ENCODE measurements around the gene SPTBN4. TPM values are rescaled to one million over a fixed set of nuclear protein-coding genes. Genes with fewer than 3 reads are reported as not detected.

SPTBN4 gene
- total and polyA plus RNA-seq, 10 of the 15 experiments (the other 5 are each of a cell fraction or from before 2014, with no cell fraction given) = 0.04 to 1.1 (median 0.34) TPM; not detected in 1

DNA sequence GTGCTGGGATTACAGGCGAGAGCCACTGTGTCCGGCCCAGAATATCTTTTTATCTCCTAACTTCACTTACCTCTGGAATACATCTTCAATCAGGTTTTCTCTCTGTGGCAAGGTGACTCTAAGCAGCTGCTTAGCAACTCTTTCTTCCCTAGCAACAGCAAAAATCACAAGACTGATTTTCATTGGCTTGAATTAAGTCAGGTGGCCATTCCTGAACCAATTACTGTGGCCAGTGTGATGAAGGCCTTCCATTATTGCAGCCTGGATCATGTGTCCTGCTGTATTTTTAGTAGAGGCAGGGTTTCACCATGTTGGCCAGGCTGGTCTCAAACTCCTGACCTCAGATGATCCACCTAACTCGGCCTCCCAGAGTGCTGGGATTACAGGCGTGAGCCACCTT lies 125.4 kb downstream of the SPTBN4 start (continued):
- TF ChIP-seq FOS (IDR thresholded peaks at IDR 0.05; ENCODE audit: borderline replicate concordance, extremely low read depth, insufficient read length) = peak; percentile 17
- peak; percentile 60; the same call in 1 of the 2 replicates for TF ChIP-seq RAD51 (IDR thresholded peaks at IDR 0.05)

DNA sequence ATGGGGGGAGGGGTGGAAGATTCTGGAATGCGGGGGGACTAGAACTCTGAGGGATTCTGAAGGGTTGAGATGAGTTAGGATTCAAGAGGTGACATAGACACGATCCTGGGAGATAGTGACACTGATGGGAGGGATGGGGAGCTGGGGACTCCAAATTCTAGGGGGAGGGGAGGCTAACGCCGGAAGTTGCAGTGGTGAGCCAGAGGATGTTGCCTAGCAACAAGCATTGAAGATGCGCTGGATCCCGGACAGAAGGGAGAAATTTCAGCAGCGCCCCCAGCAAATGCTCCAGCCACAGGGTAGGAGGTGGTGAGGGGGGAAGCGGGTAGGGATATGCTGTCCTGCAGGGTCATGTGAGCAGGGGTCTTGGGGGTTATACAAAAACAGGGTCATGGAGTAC lies 127.5 kb downstream of the SPTBN4 start:
- H3K9me3 ChIP-seq (replicated peaks; ENCODE audit: control insufficient read depth, insufficient read depth, low read length) = no peaks in the 10 kb centered on the region
- in situ Hi-C loops (cut with MboI) = no loop called here
- TF ChIP-seq CHD4 (IDR thresholded peaks at IDR 0.05) (no peak), RUNX3 (IDR thresholded peaks at IDR 0.05; ENCODE audit: low read length) (no peak), JUND (IDR thresholded peaks at IDR 0.05; ENCODE audit: low read depth, low read length) (no peak), SMAD5 (IDR thresholded peaks at IDR 0.05; ENCODE audit: low read depth) (no peak), SMC3 (IDR thresholded peaks at IDR 0.05; ENCODE audit: borderline replicate concordance, low read length) (no peak), SREBF1 (IDR thresholded peaks at IDR 0.05; ENCODE audit: low read length) (no peak), PKNOX1 (IDR thresholded peaks at IDR 0.05) (no peak), KDM1A (IDR thresholded peaks at IDR 0.05; ENCODE audit: borderline replicate concordance) (no peak), ZNF24 (IDR thresholded peaks at IDR 0.05) (no peak)
- ChIA-PET POLR2A (interaction anchor here (0.7 kb wide), 1 partner anchor 43 kb away, joined by 7 read pairs; no protein-coding TSS in a partner anchor), SMC1A (ENCODE audit: uncharacterized antibody, unreplicated experiment) (no interaction called here), CTCF (interaction anchor here (0.5 to 3.1 kb wide), 2 partner anchors 9 to 1043 kb away, joined by 3 to 7 read pairs; no protein-coding TSS in a partner anchor), RAD21 (ENCODE audit: unreplicated experiment) (interaction anchor here (1.6 kb wide), 1 partner anchor 45 kb away, joined by 4 read pairs; no protein-coding TSS in a partner anchor)
- no peaks in the 10 kb centered on the region for H4K20me1 ChIP-seq (ENCODE audit: control insufficient read depth, insufficient read depth)
- DNase-seq (ENCODE audit: low read depth, low spot score) = no peak
- FAIRE-seq = no peak
- intact Hi-C loops (cut with micrococcal nuclease; ENCODE audit: unreplicated experiment) = no loop called here
- H3K9ac ChIP-seq (ENCODE audit: control insufficient read depth, insufficient read depth, low read length) = no peak overlapping the region
- H3K79me2 ChIP-seq (ENCODE audit: control insufficient read depth, insufficient read depth, low read length) = no peaks in the 10 kb centered on the region
- no peak overlapping the region for H2AFZ ChIP-seq (ENCODE audit: control insufficient read depth, low read depth, low read length)
- H3K27me3 ChIP-seq (replicated peaks in 1 of 2; ENCODE audit: control insufficient read depth in 2 of 2, insufficient read depth in 2 of 2, low read length in 1 of 2) = peaks cover 3 to 6% of the 10 kb centered on the region in 2 experiments; a peak in 2 of 4 replicates
- WGBS (ENCODE audit: insufficient coverage, insufficient replicate concordance, low lambda C conversion rate, missing lambda C conversion rate) = 47% methylated on average over 8 of the region's 8 CpGs
- no peak overlapping the region for H3K4me3 ChIP-seq
- no TSS peak for BruUV-seq (replicated peaks)
- H3K36me3 ChIP-seq (ENCODE audit: control insufficient read depth in 2 of 2, insufficient read depth in 2 of 2, low read length in 1 of 2) = no peaks in the 10 kb centered on the region
- no peak overlapping the region for H3K4me2 ChIP-seq (ENCODE audit: control insufficient read depth, insufficient read depth)
- ATAC-seq = no peak
- peaks cover 5% of the 10 kb centered on the region for H3K4me1 ChIP-seq (ENCODE audit: control insufficient read depth, insufficient read depth, low read length)
- no peak overlapping the region for H3K27ac ChIP-seq (ENCODE audit: control insufficient read depth, insufficient read depth)
